Nephron (organoid): ENCODE results near the gene C2orf78.
A peak's percentile ranks its signal among the peaks of the same experiment; 100 is the strongest.

ENCODE experiments used
- H3K27ac Mint-ChIP-seq, 3 experiments: 2 replicates each; pipeline ENCODE4 v1.8.0; 2020; ENCODE audit warnings: mixed read lengths in 3 of 3, mild to moderate bottlenecking in 2 of 3, moderate library complexity in 1 of 3
- H3K27me3 Mint-ChIP-seq: 2 replicates; pipeline ENCODE4 v1.8.0; 2021; ENCODE audit warnings: low read depth, mild to moderate bottlenecking, moderate library complexity, mixed read lengths
- H3K36me3 Mint-ChIP-seq: 2 replicates; pipeline ENCODE4 v1.8.0; 2020; ENCODE audit warnings: low read depth, mixed read lengths
- H3K4me1 Mint-ChIP-seq: 2 replicates; pipeline ENCODE4 v1.8.0; 2020; ENCODE audit warnings: mixed read lengths
- H3K4me3 Mint-ChIP-seq, 3 experiments: 2 replicates each; pipeline ENCODE4 v1.8.0; 2020; ENCODE audit warnings: mild to moderate bottlenecking in 3 of 3, mixed read lengths in 3 of 3, moderate library complexity in 2 of 3
- H3K9me3 Mint-ChIP-seq: 2 replicates; pipeline ENCODE4 v1.8.0; 2020; ENCODE audit warnings: mixed read lengths
- TF ChIP-seq, protein P1 (sequence below), 3 experiments: fragments of 200-600 bp; sonication (generic); IDR thresholded peaks; one replicate each; pipeline ENCODE4 v1.5.0; 2021; ENCODE audit warnings: antibody characterized with exemption in 3 of 3; ENCODE audit not compliant: unreplicated experiment in 3 of 3

The C2orf78 gene

DNA sequence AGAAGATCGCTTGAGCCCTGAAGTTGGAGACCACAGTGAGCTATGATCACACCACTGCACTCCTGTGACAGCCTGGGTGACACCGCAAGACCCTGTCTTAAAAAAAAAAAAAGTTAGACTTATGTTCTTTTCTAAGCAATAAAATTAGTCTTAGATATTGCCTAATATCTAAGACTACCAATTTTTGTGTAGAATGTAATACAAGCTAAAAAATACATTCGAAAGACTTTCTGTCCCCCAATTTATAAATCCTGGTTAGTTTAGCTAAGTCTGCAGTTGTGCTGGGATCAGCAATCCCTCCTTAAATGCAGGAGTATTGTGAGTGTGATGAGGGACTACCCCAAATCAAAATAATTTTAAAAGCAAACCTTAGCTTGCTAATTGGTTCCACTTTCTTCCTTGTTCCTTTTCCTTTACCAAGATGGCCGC is 44.4 kb downstream of the C2orf78 start:
- Mint-ChIP-seq H3K9me3 (no peaks in the 10 kb centered on the region), H3K27me3 (peaks cover 12% of the 10 kb centered on the region), H3K4me3 (peak overlapping the region; percentile 97 to 99 (median 98)), H3K27ac (peak overlapping the region; percentile 56 to 97 (median 78)), H3K36me3 (peaks cover 13% of the 10 kb centered on the region), H3K4me1 (peaks cover 29% of the 10 kb centered on the region)
- TF ChIP-seq, protein P1, sequence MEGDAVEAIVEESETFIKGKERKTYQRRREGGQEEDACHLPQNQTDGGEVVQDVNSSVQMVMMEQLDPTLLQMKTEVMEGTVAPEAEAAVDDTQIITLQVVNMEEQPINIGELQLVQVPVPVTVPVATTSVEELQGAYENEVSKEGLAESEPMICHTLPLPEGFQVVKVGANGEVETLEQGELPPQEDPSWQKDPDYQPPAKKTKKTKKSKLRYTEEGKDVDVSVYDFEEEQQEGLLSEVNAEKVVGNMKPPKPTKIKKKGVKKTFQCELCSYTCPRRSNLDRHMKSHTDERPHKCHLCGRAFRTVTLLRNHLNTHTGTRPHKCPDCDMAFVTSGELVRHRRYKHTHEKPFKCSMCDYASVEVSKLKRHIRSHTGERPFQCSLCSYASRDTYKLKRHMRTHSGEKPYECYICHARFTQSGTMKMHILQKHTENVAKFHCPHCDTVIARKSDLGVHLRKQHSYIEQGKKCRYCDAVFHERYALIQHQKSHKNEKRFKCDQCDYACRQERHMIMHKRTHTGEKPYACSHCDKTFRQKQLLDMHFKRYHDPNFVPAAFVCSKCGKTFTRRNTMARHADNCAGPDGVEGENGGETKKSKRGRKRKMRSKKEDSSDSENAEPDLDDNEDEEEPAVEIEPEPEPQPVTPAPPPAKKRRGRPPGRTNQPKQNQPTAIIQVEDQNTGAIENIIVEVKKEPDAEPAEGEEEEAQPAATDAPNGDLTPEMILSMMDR (IDR thresholded peaks at IDR 0.05; ENCODE audit: unreplicated experiment in 3 of 3), result no peak

DNA sequence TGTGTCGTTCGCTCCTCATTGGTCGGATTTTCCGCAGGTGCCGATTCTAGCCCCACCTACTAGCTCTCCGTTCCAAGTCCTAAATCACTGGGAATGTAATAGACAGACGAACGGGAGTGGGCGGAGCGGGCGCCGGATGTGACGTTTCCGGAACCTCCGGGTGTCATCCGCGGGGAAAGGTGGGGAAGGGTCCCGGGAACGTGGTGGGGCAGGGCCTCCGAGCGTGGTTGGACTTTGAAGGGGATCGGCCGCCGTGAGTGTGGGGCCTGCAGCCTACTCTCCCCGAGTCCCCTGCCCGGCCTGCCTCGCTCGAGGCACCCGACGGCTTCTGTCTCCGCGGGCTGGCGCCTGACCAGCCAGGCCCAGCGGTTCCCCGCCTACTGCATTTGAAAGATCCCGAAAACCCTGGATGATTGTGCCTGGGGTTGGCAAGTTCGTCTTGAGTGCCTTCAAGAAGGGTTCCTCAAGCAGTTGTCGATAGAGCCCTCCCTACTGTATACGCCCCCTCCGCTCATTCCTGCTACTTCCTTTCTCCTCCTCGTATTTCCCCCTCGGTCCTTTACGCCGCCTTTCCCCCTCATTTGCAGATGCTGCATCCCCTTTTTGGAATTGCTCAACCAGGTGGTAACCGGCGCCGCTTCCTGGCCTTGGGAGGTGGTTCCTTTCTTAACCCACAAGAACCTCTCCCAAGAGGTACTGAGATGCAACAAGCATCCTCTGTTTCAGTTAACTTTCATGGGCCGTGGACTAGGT is 45.0 kb downstream of the C2orf78 start, which contains the start of gene STAMBP:
TSS of gene STAMBP (plus strand) at position 144 of the 753 bp plus-strand sequence. CDS start 1,896 bp downstream, outside the sequence.
- peak within 1 kb of the TSS; percentile 97 to 99 (median 98) for H3K4me3 Mint-ChIP-seq

DNA sequence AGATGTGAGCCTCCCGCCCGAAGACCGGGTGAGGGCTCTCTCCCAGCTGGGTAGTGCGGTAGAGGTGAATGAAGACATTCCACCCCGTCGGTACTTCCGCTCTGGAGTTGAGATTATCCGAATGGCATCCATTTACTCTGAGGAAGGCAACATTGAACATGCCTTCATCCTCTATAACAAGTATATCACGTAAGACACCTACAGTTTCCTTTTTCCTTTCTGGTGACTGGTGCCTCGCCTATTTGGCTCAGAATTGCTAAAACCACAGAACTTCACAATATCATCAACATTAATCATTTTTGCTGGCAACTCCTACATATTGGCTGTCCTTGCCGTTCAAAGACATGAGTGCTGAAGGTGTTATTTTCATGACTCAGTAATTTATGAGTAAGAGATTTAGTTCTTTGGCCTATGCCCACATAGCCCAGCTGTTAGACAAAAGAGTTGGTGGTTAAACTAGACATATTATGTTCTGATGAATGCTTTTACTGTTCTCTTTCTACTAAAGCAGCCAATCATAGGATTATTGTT is 47.0 kb downstream of the C2orf78 start:
- peaks cover 34% of the 10 kb centered on the region for H3K4me1 Mint-ChIP-seq
- H3K9me3 Mint-ChIP-seq, result no peaks in the 10 kb centered on the region
- peak overlapping the region in 1 of 3 experiments; percentile 12 for H3K27ac Mint-ChIP-seq
- TF ChIP-seq, protein P1 (IDR thresholded peaks at IDR 0.05; ENCODE audit: unreplicated experiment in 3 of 3), result no peak
- peaks cover 30% of the 10 kb centered on the region for H3K36me3 Mint-ChIP-seq
- peak overlapping the region; percentile 97 to 99 (median 98) for H3K4me3 Mint-ChIP-seq
- H3K27me3 Mint-ChIP-seq, result peaks cover 6% of the 10 kb centered on the region

More for the DNA sequence above, 45.0 kb downstream of the C2orf78 start, which contains the start of gene STAMBP:
- Mint-ChIP-seq H3K9me3 (no peaks in the 10 kb centered on the region), H3K27me3 (peaks cover 12% of the 10 kb centered on the region), H3K4me1 (peaks cover 29% of the 10 kb centered on the region), H3K36me3 (peaks cover 18% of the 10 kb centered on the region), H3K27ac (peak within 1 kb of the TSS; percentile 56 to 97 (median 78))
- TF ChIP-seq, protein P1 (IDR thresholded peaks at IDR 0.05; ENCODE audit: unreplicated experiment in 3 of 3), result no peak

DNA sequence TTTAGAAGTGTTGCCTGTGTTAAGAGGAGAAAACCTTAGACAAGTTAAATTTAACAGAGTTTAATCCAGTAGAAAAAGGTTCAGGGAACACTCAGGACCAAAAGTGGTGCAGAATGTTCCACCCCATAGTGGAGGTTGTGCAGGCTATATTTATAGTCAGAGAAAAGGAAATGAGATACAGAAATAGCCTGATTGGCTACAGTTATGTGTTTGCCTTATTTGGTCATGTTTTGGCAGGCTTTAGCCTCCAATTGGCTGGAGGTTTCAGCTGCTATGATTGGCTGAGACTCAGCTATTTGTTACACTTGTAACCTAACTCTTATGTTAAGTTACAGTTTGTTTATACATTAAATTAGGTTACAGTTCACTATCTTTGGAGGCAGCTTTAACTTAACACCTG is 48.9 kb downstream of the C2orf78 start:
- peaks cover 38% of the 10 kb centered on the region for H3K4me1 Mint-ChIP-seq
- H3K27me3 Mint-ChIP-seq, result no peaks in the 10 kb centered on the region
- TF ChIP-seq, protein P1 (IDR thresholded peaks at IDR 0.05; ENCODE audit: unreplicated experiment in 3 of 3), result no peak
- H3K36me3 Mint-ChIP-seq, result peaks cover 30% of the 10 kb centered on the region
- no peaks in the 10 kb centered on the region for H3K9me3 Mint-ChIP-seq
- no peak overlapping the region for H3K4me3 Mint-ChIP-seq
- peak overlapping the region in 2 of 3 experiments; percentile 8 to 22 for H3K27ac Mint-ChIP-seq

DNA sequence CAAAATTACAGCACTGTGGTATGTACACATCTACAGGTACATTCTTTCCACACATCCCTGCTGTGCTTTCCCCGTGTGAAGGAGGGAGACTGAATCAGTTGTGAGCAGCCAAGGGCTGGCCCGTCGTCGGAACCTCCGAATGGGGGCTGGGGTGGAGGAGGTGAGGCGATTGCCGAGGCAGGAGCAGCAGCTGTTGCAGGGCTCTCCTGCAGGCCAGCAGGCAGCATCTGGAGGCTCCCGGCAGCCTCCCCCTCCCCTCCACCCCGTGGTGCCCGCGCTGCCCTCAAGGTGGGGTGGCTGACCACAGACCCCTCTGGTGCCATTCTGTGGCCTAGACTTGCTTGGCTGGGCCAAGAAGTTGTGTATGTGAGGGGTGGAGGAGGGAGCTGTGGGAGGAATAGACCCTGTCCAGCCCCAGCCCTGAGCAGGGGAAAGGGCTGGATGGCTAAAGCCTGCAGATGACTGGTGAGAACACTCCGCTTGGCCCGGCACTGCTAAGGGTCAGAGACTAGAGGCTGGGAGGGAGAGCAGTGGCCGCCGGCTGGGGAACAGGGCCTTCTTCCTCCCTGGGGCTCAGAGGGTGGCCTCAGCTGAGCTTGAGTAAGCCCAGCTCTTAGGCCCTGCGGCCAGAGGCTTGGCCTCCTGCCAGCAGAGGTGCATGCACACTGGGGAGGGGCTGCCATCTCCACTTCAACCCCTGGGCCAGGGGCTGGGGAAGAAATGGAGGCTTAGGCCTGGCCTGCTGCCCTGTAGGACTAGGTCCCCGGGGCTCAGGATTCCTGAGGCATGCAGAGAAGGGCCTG is 52.4 kb downstream of the C2orf78 start:
- TF ChIP-seq, protein P1 (IDR thresholded peaks at IDR 0.05; ENCODE audit: unreplicated experiment in 3 of 3), result no peak

More for the DNA sequence above, 52.4 kb downstream of the C2orf78 start:
- Mint-ChIP-seq H3K4me3 (no peak overlapping the region), H3K36me3 (peaks cover 47% of the 10 kb centered on the region), H3K27ac (no peak overlapping the region), H3K4me1 (peaks cover 21% of the 10 kb centered on the region), H3K27me3 (no peaks in the 10 kb centered on the region), H3K9me3 (no peaks in the 10 kb centered on the region)
